ENCODE measurements around the gene FCGR3B. TPM values are rescaled to one million over a fixed set of nuclear protein-coding genes. Genes with fewer than 3 reads are reported as not detected.
"Not testable (repeated sequence)": the region's sequence is repeated elsewhere in the genome, so short reads cannot be mapped to it uniquely, and the experiment has no call there.

The FCGR3B gene
- total RNA-seq, result not detected in 2 replicates

DNA sequence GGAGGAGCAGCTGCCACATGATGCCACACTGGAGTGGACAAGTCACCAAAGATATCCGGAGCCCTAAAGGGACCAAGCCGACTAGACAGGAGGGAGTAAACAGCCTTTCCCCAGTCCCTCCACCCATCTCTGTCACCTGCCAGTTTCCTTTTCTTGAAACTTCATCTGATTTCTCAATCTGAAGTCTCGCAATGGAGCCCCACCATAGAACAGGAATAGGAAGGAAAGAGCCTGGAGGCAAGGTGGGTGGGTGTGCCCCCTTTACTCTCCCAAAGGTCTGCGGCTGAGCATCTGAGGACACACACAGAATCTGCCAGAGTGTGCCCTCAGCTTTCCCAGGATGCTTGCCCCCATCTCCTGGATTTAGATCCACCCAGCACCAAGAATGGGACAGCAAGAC, at the start of gene FCGR3B:
FCGR3B (minus strand) TSS at position 101 of the 400 bp plus-strand sequence; CDS start at position 19, 82 bp downstream.
- H3K4me3 Mint-ChIP-seq, result no peak within 1 kb of the TSS
- H3K9me3 Mint-ChIP-seq, result no peaks in the 10 kb centered on the region

GRCh38 chr1:161678500-161678899, 47.5 kb upstream of the FCGR3B start:
- no peaks in the 10 kb centered on the region for H3K36me3 Mint-ChIP-seq (ENCODE audit: low read depth)
- H3K27ac Mint-ChIP-seq, result no peak overlapping the region
- intact Hi-C loops (cut with micrococcal nuclease), result no loop called here

More for the DNA sequence above, at the start of gene FCGR3B:
- Mint-ChIP-seq H3K36me3 (ENCODE audit: low read depth) (no peaks in the 10 kb centered on the region), H3K4me1 (ENCODE audit: low read depth) (peaks cover 8% of the 10 kb centered on the region), H3K27ac (no peak within 1 kb of the TSS), H3K27me3 (ENCODE audit: insufficient read depth) (no peaks in the 10 kb centered on the region)
- intact Hi-C loops (cut with micrococcal nuclease), result no loop called here
- DNase-seq (ENCODE audit: low spot score), result no peak

GRCh38 chr1:161676958-161677689, 46.1 kb upstream of the FCGR3B start:
- Mint-ChIP-seq H3K27ac (no peak overlapping the region), H3K4me1 (ENCODE audit: low read depth) (no peaks in the 10 kb centered on the region), H3K36me3 (ENCODE audit: low read depth) (no peaks in the 10 kb centered on the region), H3K4me3 (no peak overlapping the region), H3K9me3 (no peaks in the 10 kb centered on the region), H3K27me3 (ENCODE audit: insufficient read depth) (peaks cover 10% of the 10 kb centered on the region)
- intact Hi-C loops (cut with micrococcal nuclease), result no loop called here
- DNase-seq (ENCODE audit: low spot score), result no peak

More at GRCh38 chr1:161678500-161678899, 47.5 kb upstream of the FCGR3B start:
- Mint-ChIP-seq H3K27me3 (ENCODE audit: insufficient read depth) (peaks cover 16% of the 10 kb centered on the region), H3K4me1 (ENCODE audit: low read depth) (no peaks in the 10 kb centered on the region), H3K4me3 (no peak overlapping the region), H3K9me3 (no peaks in the 10 kb centered on the region)
- no peak for DNase-seq (ENCODE audit: low spot score)

- no peaks in the 10 kb centered on the region for H3K9me3 Mint-ChIP-seq
- no peaks in the 10 kb centered on the region for H3K36me3 Mint-ChIP-seq (ENCODE audit: low read depth)
- peaks cover 5% of the 10 kb centered on the region for H3K27me3 Mint-ChIP-seq (ENCODE audit: insufficient read depth)
- no peak for DNase-seq (ENCODE audit: low spot score)
- no peaks in the 10 kb centered on the region for H3K4me1 Mint-ChIP-seq (ENCODE audit: low read depth)
- H3K27ac Mint-ChIP-seq, result no peak overlapping the region
- intact Hi-C loops (cut with micrococcal nuclease), result no loop called here
- no peak overlapping the region for H3K4me3 Mint-ChIP-seq
Measured at GRCh38 chr1:161676441-161676840, 45.5 kb upstream of the FCGR3B start.

- H3K36me3 Mint-ChIP-seq (ENCODE audit: low read depth); H3K27me3 Mint-ChIP-seq (ENCODE audit: insufficient read depth); H3K4me1 Mint-ChIP-seq (ENCODE audit: low read depth); DNase-seq (ENCODE audit: low spot score); H3K4me3 Mint-ChIP-seq; intact Hi-C loops (cut with micrococcal nuclease); H3K9me3 Mint-ChIP-seq; H3K27ac Mint-ChIP-seq: not testable (repeated sequence)
Measured at GRCh38 chr1:161674908-161675307, 43.9 kb upstream of the FCGR3B start.

DNA sequence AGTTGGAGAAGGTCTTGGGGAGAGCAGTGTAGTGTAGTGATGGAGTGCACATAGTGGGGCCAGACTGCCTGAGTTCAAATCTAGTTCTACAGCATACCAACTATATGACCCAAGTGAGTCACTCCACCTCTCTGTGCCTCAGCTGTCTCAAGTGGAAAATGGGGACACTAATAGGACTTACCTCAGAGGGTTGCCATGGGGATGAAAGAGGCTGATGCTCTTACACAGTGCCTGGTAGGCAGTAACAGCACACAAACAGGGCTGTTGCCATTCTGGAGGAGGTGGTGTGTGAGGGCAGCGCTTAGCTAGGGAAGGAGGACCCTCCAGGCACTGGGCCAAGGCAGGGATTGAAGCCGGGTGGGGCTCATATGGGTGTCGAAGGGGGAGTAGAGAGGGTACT, 43.5 kb upstream of the FCGR3B start:
- intact Hi-C loops (cut with micrococcal nuclease); H3K4me1 Mint-ChIP-seq (ENCODE audit: low read depth); H3K9me3 Mint-ChIP-seq; DNase-seq (ENCODE audit: low spot score); H3K4me3 Mint-ChIP-seq; H3K27me3 Mint-ChIP-seq (ENCODE audit: insufficient read depth); H3K27ac Mint-ChIP-seq; H3K36me3 Mint-ChIP-seq (ENCODE audit: low read depth): not testable (repeated sequence)

- H3K27me3 Mint-ChIP-seq (ENCODE audit: insufficient read depth); H3K36me3 Mint-ChIP-seq (ENCODE audit: low read depth); H3K4me3 Mint-ChIP-seq; H3K9me3 Mint-ChIP-seq; intact Hi-C loops (cut with micrococcal nuclease); H3K27ac Mint-ChIP-seq; DNase-seq (ENCODE audit: low spot score); H3K4me1 Mint-ChIP-seq (ENCODE audit: low read depth): not testable (repeated sequence)
Measured at GRCh38 chr1:161673437-161673836, 42.5 kb upstream of the FCGR3B start.

DNA sequence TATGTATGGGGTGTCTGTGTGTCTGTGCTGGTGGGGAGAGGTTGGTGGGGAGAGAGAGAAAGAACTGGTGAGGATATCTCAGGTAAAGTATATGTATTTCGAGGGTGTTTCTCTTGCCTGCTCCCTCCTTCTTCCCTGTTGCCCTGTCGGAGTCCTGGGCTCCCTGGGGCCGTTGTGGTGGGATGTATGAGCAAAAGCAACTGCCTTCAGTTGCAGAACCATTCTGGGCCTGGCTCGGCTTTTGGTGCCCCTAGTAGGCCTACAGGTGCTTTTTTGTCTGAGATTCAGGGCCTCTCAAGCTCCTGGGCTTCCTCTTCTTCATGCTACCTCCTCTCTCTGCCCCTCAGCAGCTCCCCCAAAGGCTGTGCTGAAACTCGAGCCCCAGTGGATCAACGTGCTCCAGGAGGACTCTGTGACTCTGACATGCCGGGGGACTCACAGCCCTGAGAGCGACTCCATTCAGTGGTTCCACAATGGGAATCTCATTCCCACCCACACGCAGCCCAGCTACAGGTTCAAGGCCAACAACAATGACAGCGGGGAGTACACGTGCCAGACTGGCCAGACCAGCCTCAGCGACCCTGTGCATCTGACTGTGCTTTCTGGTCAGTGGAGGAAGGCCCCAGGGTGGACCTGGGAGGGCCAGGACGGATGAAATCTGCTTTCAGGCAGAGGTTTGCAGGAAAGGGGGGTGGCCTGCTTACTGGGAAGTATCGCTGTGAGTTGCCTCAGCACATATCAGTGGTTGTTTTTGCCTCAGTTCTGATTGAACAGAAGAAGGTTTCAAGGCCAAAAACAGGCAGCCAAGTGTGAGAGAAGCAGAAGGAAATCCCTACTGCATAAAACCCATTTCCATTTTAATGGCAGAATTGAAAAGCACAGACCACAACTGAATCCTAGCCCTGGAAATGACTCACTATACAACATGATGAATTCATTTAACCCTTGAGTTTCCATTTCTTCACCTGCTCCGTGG, 40.4 kb upstream of the FCGR3B start:
- H3K4me1 Mint-ChIP-seq (ENCODE audit: low read depth); intact Hi-C loops (cut with micrococcal nuclease); H3K27me3 Mint-ChIP-seq (ENCODE audit: insufficient read depth); DNase-seq (ENCODE audit: low spot score); H3K4me3 Mint-ChIP-seq; H3K27ac Mint-ChIP-seq; H3K36me3 Mint-ChIP-seq (ENCODE audit: low read depth); H3K9me3 Mint-ChIP-seq: not testable (repeated sequence)

DNA sequence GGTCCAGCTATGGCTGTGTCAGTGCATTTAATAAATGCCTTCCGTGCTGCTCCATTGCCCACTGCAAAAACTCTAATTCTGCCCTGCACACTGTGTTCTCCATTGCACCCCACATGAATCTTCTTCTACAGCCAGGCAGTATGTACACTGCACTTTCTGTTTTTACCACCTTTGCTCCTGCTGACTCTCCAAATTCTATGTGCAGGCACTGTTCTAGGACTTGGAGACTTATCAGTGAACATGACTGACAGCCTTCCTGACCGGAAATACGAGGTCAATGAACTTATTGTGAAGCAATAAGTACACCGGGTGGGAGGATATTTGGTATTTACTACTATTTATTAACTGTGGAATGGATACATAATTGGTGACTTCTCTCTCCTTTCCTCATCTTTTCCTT, 33.7 kb upstream of the FCGR3B start:
- DNase-seq (ENCODE audit: low spot score); H3K4me1 Mint-ChIP-seq (ENCODE audit: low read depth); H3K4me3 Mint-ChIP-seq; H3K27ac Mint-ChIP-seq; H3K27me3 Mint-ChIP-seq (ENCODE audit: insufficient read depth); H3K36me3 Mint-ChIP-seq (ENCODE audit: low read depth); H3K9me3 Mint-ChIP-seq; intact Hi-C loops (cut with micrococcal nuclease): not testable (repeated sequence)

DNA sequence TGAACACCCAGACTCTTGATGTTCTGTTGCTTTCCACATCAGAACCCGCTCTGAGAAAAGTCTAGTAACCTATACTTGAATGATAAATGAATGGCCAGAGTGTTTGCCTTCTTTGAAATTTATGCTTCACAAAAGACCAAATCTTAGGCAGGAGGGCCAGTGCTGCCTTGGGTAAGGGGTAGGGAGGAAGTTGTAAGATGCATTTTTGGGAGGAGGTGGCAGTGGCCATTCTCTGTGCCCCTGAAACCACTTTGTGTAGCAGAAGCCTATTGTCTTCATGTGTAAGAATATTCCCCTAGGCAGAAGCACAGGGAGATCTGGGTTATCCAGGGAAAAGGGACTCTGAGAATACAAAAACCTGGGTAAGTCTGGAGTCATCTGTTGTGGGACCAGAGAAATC, 32.6 kb upstream of the FCGR3B start:
- H3K9me3 Mint-ChIP-seq; H3K27me3 Mint-ChIP-seq (ENCODE audit: insufficient read depth); H3K4me3 Mint-ChIP-seq; H3K27ac Mint-ChIP-seq; DNase-seq (ENCODE audit: low spot score); intact Hi-C loops (cut with micrococcal nuclease); H3K36me3 Mint-ChIP-seq (ENCODE audit: low read depth); H3K4me1 Mint-ChIP-seq (ENCODE audit: low read depth): not testable (repeated sequence)

DNA sequence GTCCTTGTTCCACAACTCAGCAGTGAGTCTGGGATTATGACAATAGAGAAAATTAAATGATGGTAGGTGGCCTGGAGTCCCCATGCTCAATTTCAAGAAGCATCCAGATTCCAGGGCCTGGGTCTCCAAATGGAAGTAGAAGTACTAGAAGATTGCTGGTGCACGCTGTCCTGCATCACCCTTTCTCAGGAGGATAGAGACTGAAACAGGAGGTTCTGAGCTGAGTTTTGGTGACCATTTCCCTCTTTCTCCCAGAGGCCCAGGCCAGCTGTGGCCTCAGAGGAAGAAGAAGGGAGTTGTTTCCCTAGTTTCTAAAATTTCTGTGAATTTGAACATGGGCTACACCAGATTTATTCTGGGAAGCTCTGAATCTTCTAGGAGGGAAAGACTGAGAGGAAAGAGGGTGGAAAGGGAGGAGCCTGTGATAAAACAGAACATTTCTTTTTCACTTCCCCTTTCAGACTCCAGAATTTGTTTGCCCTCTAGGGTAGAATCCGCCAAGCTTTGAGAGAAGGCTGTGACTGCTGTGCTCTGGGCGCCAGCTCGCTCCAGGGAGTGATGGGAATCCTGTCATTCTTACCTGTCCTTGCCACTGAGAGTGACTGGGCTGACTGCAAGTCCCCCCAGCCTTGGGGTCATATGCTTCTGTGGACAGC, 31.8 kb upstream of the FCGR3B start, which contains the start of gene FCGR2B:
FCGR2B (plus strand) TSS at position 460 of the 656 bp plus-strand sequence; CDS start at position 559, 99 bp downstream.
- H3K27ac Mint-ChIP-seq; H3K4me3 Mint-ChIP-seq; intact Hi-C loops (cut with micrococcal nuclease); H3K4me1 Mint-ChIP-seq (ENCODE audit: low read depth); DNase-seq (ENCODE audit: low spot score); H3K9me3 Mint-ChIP-seq; H3K27me3 Mint-ChIP-seq (ENCODE audit: insufficient read depth); H3K36me3 Mint-ChIP-seq (ENCODE audit: low read depth): not testable (repeated sequence)

GRCh38 chr1:161661660-161662311, 30.8 kb upstream of the FCGR3B start:
- DNase-seq (ENCODE audit: low spot score); intact Hi-C loops (cut with micrococcal nuclease); H3K4me3 Mint-ChIP-seq; H3K9me3 Mint-ChIP-seq; H3K4me1 Mint-ChIP-seq (ENCODE audit: low read depth); H3K36me3 Mint-ChIP-seq (ENCODE audit: low read depth); H3K27me3 Mint-ChIP-seq (ENCODE audit: insufficient read depth); H3K27ac Mint-ChIP-seq: not testable (repeated sequence)

Data from activated T-helper 1 cell treated with anti-CD3 and anti-CD28 coated beads, Interleukin-12 subunit alpha, Interleukin-12 subunit beta, Interleukin-2, Interleukin-4 antibody, amounts not matched to agents 30 ng/mL and 10 ng/mL and 1 ng/mL, durations not matched to agents 14 hours and 24 hours and 36 hours (primary cell).